CD4-positive, alpha-beta T cell (primary cell): ENCODE results near the gene SLC44A1. TPM values are rescaled to one million over a fixed set of nuclear protein-coding genes. Genes with fewer than 3 reads are reported as not detected.

ENCODE experiments used
- ATAC-seq: fragments of 200-7000 bp; cut with Tn5 transposase; one replicate; pipeline ENCODE4 v1.10.0; 2022; ENCODE audit warnings: mild to moderate bottlenecking; ENCODE audit not compliant: poor library complexity
- CTCF ChIA-PET: fragments of 350-600 bp; sonication (Branson Sonifier 250); formaldehyde crosslinking; loops from one replicate; lab custom pipeline; 2021; ENCODE audit warnings: antibody characterized with exemption, inconsistent platforms; lab: Charles Lee
- POLR2A ChIA-PET: fragments of 350-600 bp; sonication (Branson Sonifier 250); formaldehyde crosslinking; loops from one replicate; lab custom pipeline; 2021; ENCODE audit warnings: antibody characterized with exemption, inconsistent platforms; lab: Charles Lee
- DNase-seq, 14 experiments: peaks; one replicate each; pipeline ENCODE4 v3.0.0-alpha.2; 2013 to 2020; ENCODE audit warnings: mixed read lengths in 2 of 14
- H3K27ac ChIP-seq, 2 donors: one replicate each; pipeline versions ENCODE4 v1.5.1 to v1.7.0; 2013; ENCODE audit warnings: low read length in 2 of 2, low read depth in 1 of 2, mild to moderate bottlenecking in 1 of 2
- H3K27me3 ChIP-seq, 2 experiments: 1 replicate in 1 of 2; 2 replicates in 1 of 2; pipeline versions ENCODE4 v1.6.1 to v1.7.0; 2013; ENCODE audit warnings: low read length in 2 of 2, control low read depth in 1 of 2, mild to moderate bottlenecking in 1 of 2, moderate library complexity in 1 of 2; ENCODE audit not compliant: insufficient read depth in 2 of 2, control insufficient read depth in 1 of 2
- H3K36me3 ChIP-seq: one replicate; pipeline ENCODE4 v1.6.1; 2013; ENCODE audit warnings: low read length, control low read depth; ENCODE audit not compliant: insufficient read depth
- H3K4me1 ChIP-seq: one replicate; pipeline ENCODE4 v1.6.1; 2013; ENCODE audit warnings: low read length, control low read depth; ENCODE audit not compliant: insufficient read depth
- H3K4me3 ChIP-seq: one replicate; pipeline ENCODE4 v1.5.1; 2013; ENCODE audit warnings: mild to moderate bottlenecking, low read length, moderate library complexity
- H3K9me3 ChIP-seq, 2 experiments: 1 replicate in 1 of 2; 2 replicates in 1 of 2; pipeline versions ENCODE4 v1.6.1 to v1.7.0; 2013; ENCODE audit warnings: low read length in 2 of 2, mild to moderate bottlenecking in 2 of 2, control low read depth in 1 of 2, moderate library complexity in 1 of 2; ENCODE audit not compliant: control insufficient read depth in 1 of 2, insufficient read depth in 1 of 2
- H3K27ac Mint-ChIP-seq: one replicate; pipeline ENCODE4 v1.8.0; 2020; ENCODE audit warnings: mixed read lengths
- H3K27me3 Mint-ChIP-seq: one replicate; pipeline ENCODE4 v1.8.0; 2021; ENCODE audit warnings: mixed read lengths
- H3K36me3 Mint-ChIP-seq: one replicate; pipeline ENCODE4 v1.8.0; 2021; ENCODE audit warnings: low read depth, mixed read lengths
- H3K4me1 Mint-ChIP-seq: one replicate; pipeline ENCODE4 v1.8.0; 2021; ENCODE audit warnings: low read depth, mixed read lengths
- H3K4me3 Mint-ChIP-seq: one replicate; pipeline ENCODE4 v1.8.0; 2020; ENCODE audit warnings: mild to moderate bottlenecking, mixed read lengths
- H3K9me3 Mint-ChIP-seq: one replicate; pipeline ENCODE4 v1.8.0; 2020; ENCODE audit warnings: mixed read lengths
- intact Hi-C, 2 experiments: fragments of 100-400 bp; cut with DNase I in 1 of 2; cut with micrococcal nuclease in 1 of 2; formaldehyde crosslinking; loops; one replicate each; pipeline versions ENCODE4 v1.15.1 to v1.9.0; 2023 to 2025; cut with DNase I, micrococcal nuclease
- total RNA-seq, 174 experiments: library from RNA in 2 of 174; stranded (reverse) in 2 of 174; gene quantifications; one replicate each; pipeline ENCODE4 v1.2.3 and lab custom pipeline; 2021 to 2026
- TF ChIP-seq, protein P1 (sequence below): fragments of 200-600 bp; IDR thresholded peaks from one replicate; pipeline ENCODE4 v1.8.0; 2022; ENCODE audit warnings: antibody characterized with exemption, mild to moderate bottlenecking

SLC44A1 gene
- total RNA-seq, 2 experiments from 2014 or later = 5.1 to 5.9 TPM

DNA sequence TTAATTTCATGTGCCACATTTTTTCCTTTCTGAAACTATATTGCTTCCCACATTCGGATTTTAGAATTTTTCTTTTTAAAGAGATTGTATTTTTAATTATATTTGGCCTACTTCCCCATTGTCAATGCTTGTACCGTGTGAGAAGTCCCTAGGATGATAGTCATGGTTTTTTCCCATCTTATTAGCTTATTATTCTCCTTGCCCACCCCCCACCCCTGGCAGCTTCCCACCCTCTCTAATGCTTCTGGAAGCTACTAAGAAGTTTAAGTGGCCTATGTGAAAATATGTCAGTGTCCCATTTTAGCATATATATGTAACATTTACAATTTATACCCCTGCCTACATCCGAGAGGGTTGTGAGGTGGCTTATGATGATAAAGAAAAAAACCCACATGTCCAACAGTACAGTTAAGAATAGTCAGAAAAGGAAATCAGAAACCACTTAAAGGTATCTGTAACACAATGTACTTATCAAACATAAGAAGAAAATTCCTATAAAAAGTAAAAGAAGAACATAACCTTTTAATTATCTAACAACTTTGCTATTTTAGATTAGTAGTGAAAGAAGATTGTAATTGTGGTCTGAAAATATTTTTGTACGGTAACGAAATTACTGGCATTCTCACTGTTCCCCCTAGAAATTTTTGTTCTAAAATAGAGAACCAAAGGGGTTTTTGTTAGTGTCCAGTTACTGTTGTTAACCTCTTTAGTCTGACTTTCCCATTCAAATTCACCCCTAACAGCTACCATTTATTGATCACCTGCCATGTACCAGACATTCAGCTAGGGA lies 62.1 kb downstream of the SLC44A1 start:
- POLR2A ChIA-PET = no interaction called here
- H3K9me3 ChIP-seq = no peaks in the 10 kb centered on the region
- DNase-seq (no peak), ATAC-seq (no peak)
- H3K4me3 ChIP-seq = no peak overlapping the region
- H3K36me3 Mint-ChIP-seq = peaks cover 17% of the 10 kb centered on the region
- no peaks in the 10 kb centered on the region for H3K36me3 ChIP-seq
- no peak overlapping the region for H3K27ac Mint-ChIP-seq
- CTCF ChIA-PET = no interaction called here
- no peaks in the 10 kb centered on the region for H3K27me3 ChIP-seq
- TF ChIP-seq, protein P1, sequence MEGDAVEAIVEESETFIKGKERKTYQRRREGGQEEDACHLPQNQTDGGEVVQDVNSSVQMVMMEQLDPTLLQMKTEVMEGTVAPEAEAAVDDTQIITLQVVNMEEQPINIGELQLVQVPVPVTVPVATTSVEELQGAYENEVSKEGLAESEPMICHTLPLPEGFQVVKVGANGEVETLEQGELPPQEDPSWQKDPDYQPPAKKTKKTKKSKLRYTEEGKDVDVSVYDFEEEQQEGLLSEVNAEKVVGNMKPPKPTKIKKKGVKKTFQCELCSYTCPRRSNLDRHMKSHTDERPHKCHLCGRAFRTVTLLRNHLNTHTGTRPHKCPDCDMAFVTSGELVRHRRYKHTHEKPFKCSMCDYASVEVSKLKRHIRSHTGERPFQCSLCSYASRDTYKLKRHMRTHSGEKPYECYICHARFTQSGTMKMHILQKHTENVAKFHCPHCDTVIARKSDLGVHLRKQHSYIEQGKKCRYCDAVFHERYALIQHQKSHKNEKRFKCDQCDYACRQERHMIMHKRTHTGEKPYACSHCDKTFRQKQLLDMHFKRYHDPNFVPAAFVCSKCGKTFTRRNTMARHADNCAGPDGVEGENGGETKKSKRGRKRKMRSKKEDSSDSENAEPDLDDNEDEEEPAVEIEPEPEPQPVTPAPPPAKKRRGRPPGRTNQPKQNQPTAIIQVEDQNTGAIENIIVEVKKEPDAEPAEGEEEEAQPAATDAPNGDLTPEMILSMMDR = no peak
- no peaks in the 10 kb centered on the region for H3K27me3 Mint-ChIP-seq
- H3K27ac ChIP-seq = no peak overlapping the region
- H3K4me1 ChIP-seq = no peaks in the 10 kb centered on the region
- intact Hi-C loops = no loop called here
- no peak overlapping the region for H3K4me3 Mint-ChIP-seq
- no peaks in the 10 kb centered on the region for H3K9me3 Mint-ChIP-seq
- H3K4me1 Mint-ChIP-seq = no peaks in the 10 kb centered on the region

DNA sequence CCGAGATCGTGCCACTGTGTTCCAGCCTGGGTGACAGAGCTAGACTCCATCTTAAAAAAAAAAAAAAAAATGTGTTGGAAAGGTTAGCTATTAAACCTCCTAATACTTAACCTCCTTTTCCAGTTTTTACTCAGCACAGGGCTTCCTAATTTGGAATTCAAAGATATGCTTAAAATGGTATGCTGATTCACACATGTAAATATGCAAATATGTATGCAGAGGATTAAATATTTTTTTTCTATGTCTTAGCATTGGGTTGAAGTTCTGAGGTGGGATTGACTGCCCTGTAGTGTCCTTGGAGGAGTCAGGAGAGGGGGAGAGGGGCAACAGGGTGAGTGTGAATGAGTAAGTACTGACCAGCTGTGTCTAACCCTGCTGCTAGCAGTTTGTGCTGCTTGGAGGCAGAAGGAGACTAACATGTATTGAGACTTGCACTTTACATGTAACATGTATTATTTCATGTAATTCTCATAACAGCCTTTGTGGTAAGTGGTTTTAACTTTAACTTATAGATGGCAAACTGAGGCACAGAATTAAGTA lies 63.2 kb downstream of the SLC44A1 start:
- Mint-ChIP-seq H3K4me3 (no peak overlapping the region), H3K4me1 (no peaks in the 10 kb centered on the region), H3K27ac (no peak overlapping the region), H3K9me3 (no peaks in the 10 kb centered on the region), H3K27me3 (no peaks in the 10 kb centered on the region), H3K36me3 (peaks cover 9% of the 10 kb centered on the region)
- Histone ChIP-seq H3K4me1 (no peaks in the 10 kb centered on the region), H3K27ac (no peak overlapping the region), H3K36me3 (no peaks in the 10 kb centered on the region), H3K27me3 (no peaks in the 10 kb centered on the region), H3K9me3 (no peaks in the 10 kb centered on the region), H3K4me3 (no peak overlapping the region)
- DNase-seq (no peak), ATAC-seq (no peak)
- ChIA-PET POLR2A (interaction anchor here (1.0 kb wide), 1 partner anchor 27 kb away, joined by 3 read pairs; no protein-coding TSS in a partner anchor), CTCF (interaction anchor here (1.0 kb wide), 1 partner anchor 16 kb away, joined by 3 read pairs; no protein-coding TSS in a partner anchor)
- intact Hi-C loops = no loop called here
- TF ChIP-seq, protein P1 = no peak

DNA sequence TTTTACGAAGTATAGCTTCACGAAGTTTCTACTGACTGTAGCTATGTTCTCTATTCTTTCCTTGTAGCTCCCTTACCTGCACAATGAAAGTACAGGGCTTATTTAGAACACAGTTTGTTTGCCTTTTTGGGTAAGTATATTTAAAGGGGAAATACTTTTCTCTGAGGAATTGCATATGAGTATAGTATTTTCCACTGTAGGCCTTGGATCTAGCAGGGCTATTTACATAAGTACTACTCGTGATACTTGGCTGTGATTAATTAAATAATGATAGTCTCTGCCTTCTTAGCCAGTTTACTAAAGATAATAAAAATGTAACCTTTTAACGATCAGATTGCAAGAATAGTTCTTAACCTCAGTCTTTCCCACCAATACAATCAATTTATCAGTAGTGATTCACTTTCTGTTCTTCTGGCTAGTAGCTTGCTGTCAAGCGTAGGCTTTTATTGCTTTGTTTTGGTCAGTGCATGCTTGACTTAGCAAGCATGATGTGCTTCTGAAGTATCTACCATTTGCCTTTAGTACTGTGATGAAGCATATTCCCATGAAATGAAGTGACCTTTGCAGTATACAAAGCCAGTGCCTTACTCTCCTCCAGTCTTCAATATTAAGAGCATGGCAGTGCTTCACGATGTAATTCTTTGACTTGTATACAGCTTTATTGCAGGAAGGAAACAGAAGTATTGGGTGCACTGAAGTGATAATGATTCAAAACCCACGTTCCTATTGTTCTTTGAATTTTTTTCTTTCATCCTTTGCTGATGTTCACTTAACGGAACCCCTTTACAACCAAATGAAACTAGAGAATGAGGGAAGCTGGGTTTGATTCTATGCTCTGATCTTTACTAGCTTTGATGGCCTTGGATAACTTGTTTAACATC lies 64.2 kb downstream of the SLC44A1 start:
- Mint-ChIP-seq H3K9me3 (no peaks in the 10 kb centered on the region), H3K4me1 (no peaks in the 10 kb centered on the region), H3K27ac (no peak overlapping the region), H3K4me3 (no peak overlapping the region), H3K36me3 (peaks cover 8% of the 10 kb centered on the region), H3K27me3 (no peaks in the 10 kb centered on the region)
- Histone ChIP-seq H3K36me3 (no peaks in the 10 kb centered on the region), H3K9me3 (no peaks in the 10 kb centered on the region), H3K27ac (no peak overlapping the region), H3K27me3 (no peaks in the 10 kb centered on the region), H3K4me1 (no peaks in the 10 kb centered on the region), H3K4me3 (no peak overlapping the region)
- POLR2A ChIA-PET = interaction anchor here (1.0 kb wide), 1 partner anchor 28 kb away, joined by 3 read pairs; no protein-coding TSS in a partner anchor
- no peak for ATAC-seq
- DNase-seq = no peak
- intact Hi-C loops = no loop called here
- CTCF ChIA-PET = no interaction called here
- TF ChIP-seq, protein P1 = no peak
